NB4 (cell line): ENCODE results near the gene NOL8.

Experiments
- DNase-seq: peaks from one replicate; pipeline ENCODE4 v3.0.0; 2010; ENCODE audit warnings: low read depth
- H3K4me3 ChIP-seq: one replicate; pipeline ENCODE4 v1.5.1; 2011; ENCODE audit warnings: mild to moderate bottlenecking, low read depth, low read length, moderate library complexity
- CTCF ChIP-seq: IDR thresholded peaks from one replicate; pipeline ENCODE4 v1.5.1; 2012; ENCODE audit warnings: low read depth, low read length
- MAX ChIP-seq: IDR thresholded peaks from 2 replicates; pipeline ENCODE4 v1.6.1; 2011; ENCODE audit warnings: low read depth, low read length
- MYC ChIP-seq: IDR thresholded peaks from 2 replicates; pipeline ENCODE4 v1.6.1; 2011; ENCODE audit warnings: low read depth, low read length
- POLR2A ChIP-seq: IDR thresholded peaks from 2 replicates; pipeline ENCODE4 v1.6.1; 2011; ENCODE audit warnings: mild to moderate bottlenecking; ENCODE audit not compliant: insufficient read length; ENCODE audit errors: extremely low read depth

Gene NOL8

GRCh38 chr9:92353051-92353450, 27.9 kb upstream of the NOL8 start:
- no peak overlapping the region for H3K4me3 ChIP-seq
- DNase-seq: no peak
- TF ChIP-seq CTCF (no peak), MYC (no peak), POLR2A (no peak), MAX (no peak)

GRCh38 chr9:92350740-92351133, 25.6 kb upstream of the NOL8 start:
- H3K4me3 ChIP-seq: no peak overlapping the region
- no peak for DNase-seq
- TF ChIP-seq MAX (no peak), POLR2A (no peak), CTCF (no peak), MYC (no peak)

GRCh38 chr9:92349771-92350739, 24.9 kb upstream of the NOL8 start:
- H3K4me3 ChIP-seq: no peak overlapping the region
- no peak for DNase-seq
- TF ChIP-seq MYC: no peak
- no peak for TF ChIP-seq CTCF
- no peak for TF ChIP-seq MAX
- no peak for TF ChIP-seq POLR2A

- H3K4me3 ChIP-seq: no peak overlapping the region
- TF ChIP-seq MYC: no peak
- TF ChIP-seq POLR2A: no peak
- no peak for TF ChIP-seq MAX
- no peak for TF ChIP-seq CTCF
- no peak for DNase-seq
These were observed 20.4 kb upstream of the NOL8 start for GRCh38 chr9:92345582-92345981.

- DNase-seq: no peak
- no peak overlapping the region for H3K4me3 ChIP-seq
- TF ChIP-seq CTCF (no peak), POLR2A (no peak), MYC (no peak), MAX (no peak)
These were observed 17.8 kb upstream of the NOL8 start for GRCh38 chr9:92342825-92343488.
